Body of pancreas (tissue), 4 donors: ENCODE measurements around the gene INPP5K.

Source experiments
- POLR2A ChIP-seq, 3 donors: fragments of 450-650 bp; IDR thresholded peaks; one replicate each; pipeline ENCODE4 v1.6.1; 2016; ENCODE audit warnings: antibody characterized with exemption in 3 of 3, mild to moderate bottlenecking in 2 of 3
- TF ChIP-seq, protein P1 (sequence below), 7 experiments: fragments of 450-650 bp in 4 of 7; fragments of 200-600 bp in 3 of 7; sonication (generic) in 3 of 7; IDR thresholded peaks; one replicate each; pipeline ENCODE4 v1.5.1; 2016 to 2019; ENCODE audit warnings: antibody characterized with exemption in 7 of 7

DNA sequence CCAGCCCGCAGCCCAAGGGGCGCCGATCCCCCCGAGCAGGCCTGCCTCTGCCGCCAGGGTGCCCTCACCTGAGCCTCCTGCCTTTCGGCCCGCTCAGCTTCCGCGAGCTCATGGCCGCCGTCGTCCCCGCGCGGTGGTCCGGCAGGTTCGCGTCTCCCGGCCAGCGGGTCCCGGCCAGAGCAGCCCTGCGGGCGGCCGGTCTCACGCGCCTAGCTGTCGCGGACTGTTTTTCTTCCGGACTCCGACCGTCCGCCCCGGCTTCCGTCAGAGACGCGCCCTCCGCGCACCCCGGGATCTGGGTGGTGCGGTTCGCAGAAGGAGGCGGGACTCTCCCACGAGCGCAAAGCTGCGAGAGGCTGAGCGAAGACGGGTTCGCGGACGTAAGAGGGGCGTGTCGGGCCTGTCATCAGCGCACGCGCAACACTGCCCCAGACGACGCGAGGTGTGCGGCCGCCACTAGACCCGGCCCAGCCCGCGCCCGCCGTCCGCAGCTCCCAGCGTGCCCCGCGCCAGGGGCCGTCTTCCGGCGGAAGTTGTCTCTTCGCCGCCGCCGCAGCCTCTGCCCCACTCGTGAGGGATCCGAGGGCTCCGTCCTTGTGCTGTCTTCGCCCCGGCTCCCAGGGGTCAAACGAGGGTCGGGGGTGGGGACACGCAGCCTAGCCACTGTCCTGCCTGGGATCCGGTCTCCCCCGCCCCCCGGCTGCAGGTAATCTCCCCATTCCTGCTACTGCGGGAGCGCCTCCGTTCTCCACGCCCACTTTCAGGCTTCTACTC is at the start of gene INPP5K:
- TF ChIP-seq, protein P1, sequence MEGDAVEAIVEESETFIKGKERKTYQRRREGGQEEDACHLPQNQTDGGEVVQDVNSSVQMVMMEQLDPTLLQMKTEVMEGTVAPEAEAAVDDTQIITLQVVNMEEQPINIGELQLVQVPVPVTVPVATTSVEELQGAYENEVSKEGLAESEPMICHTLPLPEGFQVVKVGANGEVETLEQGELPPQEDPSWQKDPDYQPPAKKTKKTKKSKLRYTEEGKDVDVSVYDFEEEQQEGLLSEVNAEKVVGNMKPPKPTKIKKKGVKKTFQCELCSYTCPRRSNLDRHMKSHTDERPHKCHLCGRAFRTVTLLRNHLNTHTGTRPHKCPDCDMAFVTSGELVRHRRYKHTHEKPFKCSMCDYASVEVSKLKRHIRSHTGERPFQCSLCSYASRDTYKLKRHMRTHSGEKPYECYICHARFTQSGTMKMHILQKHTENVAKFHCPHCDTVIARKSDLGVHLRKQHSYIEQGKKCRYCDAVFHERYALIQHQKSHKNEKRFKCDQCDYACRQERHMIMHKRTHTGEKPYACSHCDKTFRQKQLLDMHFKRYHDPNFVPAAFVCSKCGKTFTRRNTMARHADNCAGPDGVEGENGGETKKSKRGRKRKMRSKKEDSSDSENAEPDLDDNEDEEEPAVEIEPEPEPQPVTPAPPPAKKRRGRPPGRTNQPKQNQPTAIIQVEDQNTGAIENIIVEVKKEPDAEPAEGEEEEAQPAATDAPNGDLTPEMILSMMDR (IDR thresholded peaks at IDR 0.05) = peak in 3 of 7 experiments; percentile 8 to 16 (median 14)
- peak; percentile 45 to 75 (median 72) for TF ChIP-seq POLR2A (IDR thresholded peaks at IDR 0.05)
